HepG2 (cell line): ENCODE results near the gene RRM2. TPM values are rescaled to one million over a fixed set of nuclear protein-coding genes. Genes with fewer than 3 reads are reported as not detected.

Source experiments
- ATAC-seq: fragments of 200-7000 bp; cut with Tn5 transposase; 3 replicates; pipeline ENCODE4 v1.9.1; 2020; ENCODE audit warnings: mild to moderate bottlenecking, moderate library complexity
- BruUV-seq: library from RNA; stranded (reverse); fragments of 400-500 nt; replicated peaks from 2 replicates; lab custom pipeline; 2021; lab: Mats Ljungman, UMichigan
- CTCF ChIA-PET: fragments of 300-600 bp; formaldehyde crosslinking; extraction: SDS; loops from one replicate; lab custom pipeline; 2021; ENCODE audit warnings: low total read pairs, inconsistent platforms, low intra/inter-chr PET ratio; lab: Yijun Ruan, JAX
- POLR2A ChIA-PET: fragments of 350-600 bp; sonication (Branson Sonifier 250); formaldehyde crosslinking; loops from one replicate; lab custom pipeline; 2020; ENCODE audit warnings: antibody characterized with exemption, inconsistent platforms; lab: Yijun Ruan, JAX
- DNase-seq: peaks from one replicate; pipeline ENCODE4 v3.0.0-alpha.2; 2015; ENCODE audit warnings: low spot score
- FAIRE-seq: peaks from 3 replicates; lab custom pipeline; 2011; peaks lifted over from hg19 to GRCh38; lab: Jason Lieb, UNC
- H2AFZ ChIP-seq: one replicate; pipeline ENCODE4 v1.6.1; 2011; ENCODE audit warnings: low read length, inconsistent platforms
- H3K27ac ChIP-seq: fragments of 300-600 bp; 3 replicates; pipeline ENCODE4 v1.8.0; 2011; ENCODE audit warnings: mixed run types, mild to moderate bottlenecking, mixed read lengths, low read length, inconsistent platforms; ENCODE audit not compliant: insufficient read depth; ENCODE audit errors: extremely low read length
- H3K27me3 ChIP-seq, 2 experiments: fragments of 200-600 bp in 1 of 2; 2 replicates in 1 of 2; 3 replicates in 1 of 2; pipeline versions ENCODE4 v1.6.0 to v1.8.0; 2011; ENCODE audit warnings: low read length in 2 of 2, mild to moderate bottlenecking in 2 of 2, moderate library complexity in 2 of 2, inconsistent platforms in 1 of 2; ENCODE audit not compliant: insufficient read depth in 2 of 2, control insufficient read depth in 1 of 2
- H3K36me3 ChIP-seq, 2 experiments: fragments of 200-600 bp in 1 of 2; replicated peaks in 1 of 2; 2 replicates in 1 of 2; 3 replicates in 1 of 2; pipeline versions ENCODE4 v1.5.1 to v1.8.0; 2011; ENCODE audit warnings: low read length in 2 of 2, inconsistent platforms in 1 of 2; ENCODE audit not compliant: insufficient read depth in 2 of 2, control insufficient read depth in 1 of 2
- H3K4me1 ChIP-seq: 2 replicates; pipeline ENCODE4 v1.5.1; 2012; ENCODE audit warnings: low read length, inconsistent platforms; ENCODE audit not compliant: insufficient read depth
- H3K4me2 ChIP-seq: 2 replicates; pipeline ENCODE4 v1.6.0; 2011; ENCODE audit warnings: low read depth, low read length, inconsistent platforms
- H3K4me3 ChIP-seq, 3 experiments: fragments of 200-600 bp in 1 of 3; sonication (generic), shearing (Covaris generic) in 1 of 3; replicated peaks in 1 of 3; 2 replicates each; pipeline ENCODE4 v1.5.1; 2011 to 2016; ENCODE audit warnings: low read length in 3 of 3, inconsistent platforms in 2 of 3, low read depth in 2 of 3, mild to moderate bottlenecking in 2 of 3, control low read depth in 1 of 3, mixed read lengths in 1 of 3; ENCODE audit not compliant: insufficient read depth in 1 of 3
- H3K79me2 ChIP-seq: one replicate; pipeline ENCODE4 v1.6.1; 2011; ENCODE audit warnings: low read length, inconsistent platforms; ENCODE audit not compliant: insufficient read depth
- H3K9ac ChIP-seq: 2 replicates; pipeline ENCODE4 v1.6.0; 2011; ENCODE audit warnings: mild to moderate bottlenecking, low read depth, low read length, inconsistent platforms; ENCODE audit not compliant: insufficient read depth
- H3K9me3 ChIP-seq: 2 replicates; pipeline ENCODE4 v1.5.1; 2012; ENCODE audit warnings: mild to moderate bottlenecking, low read length
- H4K20me1 ChIP-seq: 2 replicates; pipeline ENCODE4 v1.6.0; 2011; ENCODE audit warnings: inconsistent platforms, mild to moderate bottlenecking, low read length, moderate library complexity; ENCODE audit not compliant: insufficient read depth
- CEBPG ChIP-seq: IDR thresholded peaks from 2 replicates; pipeline ENCODE4 v1.6.1; 2016
- DNMT1 ChIP-seq: sonication (generic); formaldehyde crosslinking; IDR thresholded peaks from 2 replicates; pipeline ENCODE4 v1.5.1; 2020; ENCODE audit warnings: mild to moderate bottlenecking, missing genetic modification reagents
- HNRNPUL1 ChIP-seq: fragments of 200-400 bp; formaldehyde crosslinking; IDR thresholded peaks from 2 replicates; pipeline ENCODE4 v1.6.1; 2017; ENCODE audit warnings: low read depth, mild to moderate bottlenecking, low read length, moderate library complexity
- NONO ChIP-seq, 2 experiments: fragments of 450-650 bp in 1 of 2; sonication (generic) in 1 of 2; formaldehyde crosslinking in 1 of 2; IDR thresholded peaks in 1 of 2; conservative IDR thresholded peaks in 1 of 2; 2 replicates each; pipeline versions ENCODE4 v1.6.1 to v1.8.0; 2017 to 2022; ENCODE audit warnings: mild to moderate bottlenecking in 1 of 2, missing genetic modification reagents in 1 of 2, moderate library complexity in 1 of 2
- PITX1 ChIP-seq: sonication (generic); formaldehyde crosslinking; IDR thresholded peaks from 2 replicates; pipeline ENCODE4 v1.5.1; 2020; ENCODE audit warnings: mild to moderate bottlenecking, missing genetic modification reagents
- RORA ChIP-seq: sonication (generic); formaldehyde crosslinking; IDR thresholded peaks from 2 replicates; pipeline ENCODE4 v1.5.0; 2020; ENCODE audit warnings: mild to moderate bottlenecking, missing genetic modification reagents, moderate library complexity
- WGBS: methylation state at CpG from one replicate; pipeline ENCODE4 v1.1.6; 2017; ENCODE audit warnings: low lambda C conversion rate; 5-methylcytosine and 5-hydroxymethylcytosine counted together
- in situ Hi-C: cut with HindIII; loops from 2 replicates; pipeline ENCODE4 v1.10.0; 2017; ENCODE audit warnings: low pct_unique_long_range_greater_than_20kb; ENCODE audit not compliant: extremely low pct_ligation_motif_present
- intact Hi-C: fragments of 100-400 bp; cut with micrococcal nuclease; formaldehyde crosslinking; loops from one replicate; pipeline ENCODE4 v1.10.0; 2022; ENCODE audit not compliant: unreplicated experiment
- polyA plus RNA-seq, 8 experiments: library from polyadenylated mRNA; depleted of rRNA in 3 of 8; stranded (reverse) in 7 of 8; unstranded in 1 of 8; fragments of >200 nt; fragmentation: Illumina TruSeq in 4 of 8; extraction: Trizol in 4 of 8; gene quantifications; 2 replicates each; pipeline versions ENCODE4 v1.2.1 to v1.2.3, GENCODE V29; 2011 to 2016; ENCODE audit warnings: low read depth in 4 of 8, missing spikeins in 1 of 8, mixed read lengths in 1 of 8; ENCODE audit not compliant: insufficient read depth in 1 of 8
- total RNA-seq, 5 experiments: library from RNA; depleted of rRNA; stranded (reverse); fragments of >200 nt; fragmentation: Illumina TruSeq; extraction: Trizol; gene quantifications; 2 replicates each; pipeline ENCODE4 v1.2.3, GENCODE V29; 2016; ENCODE audit warnings: low read depth in 1 of 5
- TF ChIP-seq, protein P1 (sequence below): sonication (generic); formaldehyde crosslinking; IDR thresholded peaks from 2 replicates; pipeline ENCODE4 v1.9.0; 2021; ENCODE audit warnings: mild to moderate bottlenecking, missing genetic modification reagents
- TF ChIP-seq, protein P2 (sequence below): sonication (generic); formaldehyde crosslinking; IDR thresholded peaks from 2 replicates; pipeline ENCODE4 v1.5.1; 2020; ENCODE audit warnings: missing genetic modification reagents, mild to moderate bottlenecking, borderline replicate concordance
- TF ChIP-seq, protein P3 (sequence below): sonication (generic); formaldehyde crosslinking; IDR thresholded peaks from 2 replicates; pipeline ENCODE4 v1.4.0; 2020; ENCODE audit warnings: missing genetic modification reagents

The RRM2 gene
- total and polyA plus RNA-seq, 2 of the 13 experiments (the other 11 are each of a cell fraction or from before 2014, with no cell fraction given), result 31.3 to 150 TPM

DNA sequence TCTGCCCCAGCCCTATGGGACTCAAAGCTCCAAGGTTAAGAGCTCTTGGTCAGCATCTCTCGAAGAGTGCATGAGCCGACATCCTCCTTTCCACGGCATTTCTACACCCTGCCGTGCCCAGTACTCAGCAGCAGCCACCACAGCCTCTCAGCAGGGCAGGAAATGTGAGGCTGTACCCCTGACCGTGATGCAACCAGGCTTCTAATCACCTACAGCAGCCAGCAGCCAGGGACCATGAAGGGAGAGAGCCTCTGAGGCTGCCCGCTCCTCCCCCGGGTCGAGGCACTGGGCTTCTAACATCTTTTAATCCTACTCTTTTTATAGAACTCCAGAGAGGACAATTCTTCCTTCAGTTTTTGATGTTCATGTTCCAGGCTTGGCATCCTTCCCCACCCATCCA, 48.8 kb upstream of the RRM2 start:
- no peak overlapping the region for H3K27ac ChIP-seq
- DNase-seq (no peak), FAIRE-seq (no peak), ATAC-seq (no peak)
- no peaks in the 10 kb centered on the region for H3K79me2 ChIP-seq
- no peaks in the 10 kb centered on the region for H3K36me3 ChIP-seq
- no peaks in the 10 kb centered on the region for H3K9me3 ChIP-seq
- H3K4me3 ChIP-seq, result no peak overlapping the region
- TF ChIP-seq RORA (CRISPR knock-in tag) (no peak), DNMT1 (CRISPR knock-in tag) (no peak), NONO (IDR thresholded peaks at IDR 0.05) (no peak), NONO (CRISPR knock-in tag; conservative IDR thresholded peaks at IDR 0.05) (no peak), CEBPG (no peak), PITX1 (CRISPR knock-in tag) (no peak), HNRNPUL1 (no peak)
- TF ChIP-seq, protein P1, sequence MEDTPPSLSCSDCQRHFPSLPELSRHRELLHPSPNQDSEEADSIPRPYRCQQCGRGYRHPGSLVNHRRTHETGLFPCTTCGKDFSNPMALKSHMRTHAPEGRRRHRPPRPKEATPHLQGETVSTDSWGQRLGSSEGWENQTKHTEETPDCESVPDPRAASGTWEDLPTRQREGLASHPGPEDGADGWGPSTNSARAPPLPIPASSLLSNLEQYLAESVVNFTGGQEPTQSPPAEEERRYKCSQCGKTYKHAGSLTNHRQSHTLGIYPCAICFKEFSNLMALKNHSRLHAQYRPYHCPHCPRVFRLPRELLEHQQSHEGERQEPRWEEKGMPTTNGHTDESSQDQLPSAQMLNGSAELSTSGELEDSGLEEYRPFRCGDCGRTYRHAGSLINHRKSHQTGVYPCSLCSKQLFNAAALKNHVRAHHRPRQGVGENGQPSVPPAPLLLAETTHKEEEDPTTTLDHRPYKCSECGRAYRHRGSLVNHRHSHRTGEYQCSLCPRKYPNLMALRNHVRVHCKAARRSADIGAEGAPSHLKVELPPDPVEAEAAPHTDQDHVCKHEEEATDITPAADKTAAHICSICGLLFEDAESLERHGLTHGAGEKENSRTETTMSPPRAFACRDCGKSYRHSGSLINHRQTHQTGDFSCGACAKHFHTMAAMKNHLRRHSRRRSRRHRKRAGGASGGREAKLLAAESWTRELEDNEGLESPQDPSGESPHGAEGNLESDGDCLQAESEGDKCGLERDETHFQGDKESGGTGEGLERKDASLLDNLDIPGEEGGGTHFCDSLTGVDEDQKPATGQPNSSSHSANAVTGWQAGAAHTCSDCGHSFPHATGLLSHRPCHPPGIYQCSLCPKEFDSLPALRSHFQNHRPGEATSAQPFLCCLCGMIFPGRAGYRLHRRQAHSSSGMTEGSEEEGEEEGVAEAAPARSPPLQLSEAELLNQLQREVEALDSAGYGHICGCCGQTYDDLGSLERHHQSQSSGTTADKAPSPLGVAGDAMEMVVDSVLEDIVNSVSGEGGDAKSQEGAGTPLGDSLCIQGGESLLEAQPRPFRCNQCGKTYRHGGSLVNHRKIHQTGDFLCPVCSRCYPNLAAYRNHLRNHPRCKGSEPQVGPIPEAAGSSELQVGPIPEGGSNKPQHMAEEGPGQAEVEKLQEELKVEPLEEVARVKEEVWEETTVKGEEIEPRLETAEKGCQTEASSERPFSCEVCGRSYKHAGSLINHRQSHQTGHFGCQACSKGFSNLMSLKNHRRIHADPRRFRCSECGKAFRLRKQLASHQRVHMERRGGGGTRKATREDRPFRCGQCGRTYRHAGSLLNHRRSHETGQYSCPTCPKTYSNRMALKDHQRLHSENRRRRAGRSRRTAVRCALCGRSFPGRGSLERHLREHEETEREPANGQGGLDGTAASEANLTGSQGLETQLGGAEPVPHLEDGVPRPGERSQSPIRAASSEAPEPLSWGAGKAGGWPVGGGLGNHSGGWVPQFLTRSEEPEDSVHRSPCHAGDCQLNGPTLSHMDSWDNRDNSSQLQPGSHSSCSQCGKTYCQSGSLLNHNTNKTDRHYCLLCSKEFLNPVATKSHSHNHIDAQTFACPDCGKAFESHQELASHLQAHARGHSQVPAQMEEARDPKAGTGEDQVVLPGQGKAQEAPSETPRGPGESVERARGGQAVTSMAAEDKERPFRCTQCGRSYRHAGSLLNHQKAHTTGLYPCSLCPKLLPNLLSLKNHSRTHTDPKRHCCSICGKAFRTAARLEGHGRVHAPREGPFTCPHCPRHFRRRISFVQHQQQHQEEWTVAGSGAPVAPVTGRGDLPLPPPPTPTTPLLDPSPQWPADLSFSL (CRISPR knock-in tag), result no peak
- TF ChIP-seq, protein P2, sequence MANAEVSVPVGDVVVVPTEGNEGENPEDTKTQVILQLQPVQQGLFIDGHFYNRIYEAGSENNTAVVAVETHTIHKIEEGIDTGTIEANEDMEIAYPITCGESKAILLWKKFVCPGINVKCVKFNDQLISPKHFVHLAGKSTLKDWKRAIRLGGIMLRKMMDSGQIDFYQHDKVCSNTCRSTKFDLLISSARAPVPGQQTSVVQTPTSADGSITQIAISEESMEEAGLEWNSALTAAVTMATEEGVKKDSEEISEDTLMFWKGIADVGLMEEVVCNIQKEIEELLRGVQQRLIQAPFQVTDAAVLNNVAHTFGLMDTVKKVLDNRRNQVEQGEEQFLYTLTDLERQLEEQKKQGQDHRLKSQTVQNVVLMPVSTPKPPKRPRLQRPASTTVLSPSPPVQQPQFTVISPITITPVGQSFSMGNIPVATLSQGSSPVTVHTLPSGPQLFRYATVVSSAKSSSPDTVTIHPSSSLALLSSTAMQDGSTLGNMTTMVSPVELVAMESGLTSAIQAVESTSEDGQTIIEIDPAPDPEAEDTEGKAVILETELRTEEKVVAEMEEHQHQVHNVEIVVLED (CRISPR knock-in tag), result no peak
- TF ChIP-seq, protein P3, sequence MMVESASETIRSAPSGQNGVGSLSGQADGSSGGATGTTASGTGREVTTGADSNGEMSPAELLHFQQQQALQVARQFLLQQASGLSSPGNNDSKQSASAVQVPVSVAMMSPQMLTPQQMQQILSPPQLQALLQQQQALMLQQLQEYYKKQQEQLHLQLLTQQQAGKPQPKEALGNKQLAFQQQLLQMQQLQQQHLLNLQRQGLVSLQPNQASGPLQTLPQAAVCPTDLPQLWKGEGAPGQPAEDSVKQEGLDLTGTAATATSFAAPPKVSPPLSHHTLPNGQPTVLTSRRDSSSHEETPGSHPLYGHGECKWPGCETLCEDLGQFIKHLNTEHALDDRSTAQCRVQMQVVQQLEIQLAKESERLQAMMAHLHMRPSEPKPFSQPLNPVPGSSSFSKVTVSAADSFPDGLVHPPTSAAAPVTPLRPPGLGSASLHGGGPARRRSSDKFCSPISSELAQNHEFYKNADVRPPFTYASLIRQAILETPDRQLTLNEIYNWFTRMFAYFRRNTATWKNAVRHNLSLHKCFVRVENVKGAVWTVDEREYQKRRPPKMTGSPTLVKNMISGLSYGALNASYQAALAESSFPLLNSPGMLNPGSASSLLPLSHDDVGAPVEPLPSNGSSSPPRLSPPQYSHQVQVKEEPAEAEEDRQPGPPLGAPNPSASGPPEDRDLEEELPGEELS (CRISPR knock-in tag), result no peak
- peaks cover 8 to 65% of the 10 kb centered on the region in 2 experiments; a peak in 4 of 5 replicates for H3K27me3 ChIP-seq
- in situ Hi-C loops, result loop anchor here (5.0 kb wide), 1 partner anchor 364 kb away; no protein-coding TSS in a partner anchor
- no peaks in the 10 kb centered on the region for H4K20me1 ChIP-seq
- ChIA-PET CTCF (interaction anchor here (2.3 kb wide), 1 partner anchor 23 kb away, joined by 32 read pairs; no protein-coding TSS in a partner anchor), POLR2A (interaction anchor here (2.1 kb wide), 1 partner anchor 24 kb away, joined by 15 read pairs; no protein-coding TSS in a partner anchor)
- intact Hi-C loops, result no loop called here
- H2AFZ ChIP-seq, result no peak overlapping the region
- no peak overlapping the region for H3K9ac ChIP-seq
- no TSS peak for BruUV-seq
- H3K4me1 ChIP-seq, result peaks cover 13% of the 10 kb centered on the region
- 41% methylated on average over 8 of the region's 8 CpGs for WGBS
- no peak overlapping the region for H3K4me2 ChIP-seq
